Transverse colon (tissue), 4 donors: ENCODE data around the gene EFCAB11. TPM values are rescaled to one million over a fixed set of nuclear protein-coding genes. Genes with fewer than 3 reads are reported as not detected.

Experiments
- DNase-seq: peaks from one replicate; pipeline ENCODE4 v3.0.0-alpha.2; 2019
- H3K27ac ChIP-seq, 4 donors: fragments of 200-600 bp; sonication (generic); 2 replicates each; pipeline ENCODE4 v1.5.1; 2016 to 2018; ENCODE audit warnings: inconsistent platforms in 4 of 4
- H3K27me3 ChIP-seq: fragments of 200-600 bp; sonication (generic); 2 replicates; pipeline ENCODE4 v1.5.1; 2017; ENCODE audit warnings: inconsistent platforms
- H3K36me3 ChIP-seq, 4 donors: fragments of 200-600 bp; sonication (generic); 2 replicates each; pipeline ENCODE4 v1.5.1; 2017 to 2019; ENCODE audit warnings: inconsistent platforms in 4 of 4
- H3K4me1 ChIP-seq, 4 donors: fragments of 200-600 bp; sonication (generic); 2 replicates each; pipeline ENCODE4 v1.5.1; 2017 to 2020; ENCODE audit warnings: inconsistent platforms in 4 of 4
- H3K4me3 ChIP-seq, 4 donors: fragments of 200-600 bp; sonication (generic); 1 replicate in 1 of 4; 2 replicates in 3 of 4; pipeline versions ENCODE4 v1.5.1 to v1.6.1; 2017 to 2019; ENCODE audit warnings: inconsistent platforms in 4 of 4
- H3K9me3 ChIP-seq, 2 donors: fragments of 200-600 bp; sonication (generic); 2 replicates each; pipeline ENCODE4 v1.5.1; 2017 to 2019; ENCODE audit warnings: inconsistent platforms in 2 of 2
- CTCF ChIP-seq, 5 experiments: fragments of 200-600 bp in 3 of 5; fragments of 450-650 bp in 2 of 5; sonication (generic) in 3 of 5; IDR thresholded peaks; 1 replicate in 2 of 5; 2 replicates in 3 of 5; pipeline ENCODE4 v1.5.1; 2016 to 2017; ENCODE audit warnings: antibody characterized with exemption in 5 of 5, inconsistent platforms in 3 of 5, mild to moderate bottlenecking in 2 of 5, moderate library complexity in 1 of 5
- EP300 ChIP-seq: sonication (generic); formaldehyde crosslinking; IDR thresholded peaks from one replicate; pipeline ENCODE4 v1.6.1; 2017; ENCODE audit warnings: antibody characterized with exemption, low read depth
- POLR2A ChIP-seq: fragments of 450-650 bp; IDR thresholded peaks from one replicate; pipeline ENCODE4 v1.6.1; 2016; ENCODE audit warnings: antibody characterized with exemption, mild to moderate bottlenecking, moderate library complexity
- POLR2AphosphoS5 ChIP-seq, 3 donors: sonication (generic); formaldehyde crosslinking; IDR thresholded peaks; one replicate each; pipeline ENCODE4 v1.6.1; 2016; ENCODE audit warnings: antibody characterized with exemption in 3 of 3
- WGBS, 2 donors: methylation state at CpG; one replicate each; pipeline ENCODE4 v1.1.5; 2018; ENCODE audit warnings: low coverage in 1 of 2; 5-methylcytosine and 5-hydroxymethylcytosine counted together
- in situ Hi-C, 4 donors: fragments of 200-750 bp; cut with MboI; loops; one replicate each; pipeline versions ENCODE4 v1.15.0 to v1.15.1; 2017; ENCODE audit warnings: low sequenced_read_pairs in 3 of 4, low pct_ligation_motif_present in 1 of 4, low pct_unique_long_range_greater_than_20kb in 1 of 4
- intact Hi-C: fragments of 100-400 bp; cut with DNase I; formaldehyde crosslinking; loops from one replicate; pipeline ENCODE4 v1.15.1; 2023; ENCODE audit warnings: low total_unique reads
- total RNA-seq, 4 donors: library from RNA; depleted of rRNA; stranded (reverse); fragments of >200 nt; gene quantifications; one replicate each; pipeline ENCODE4 v1.1.0, GENCODE V29; 2016

Gene EFCAB11
- total RNA-seq, 4 donors from 2014 or later: 6.0 to 6.7 TPM; not detected in 2

- DNase-seq: no peak
- in situ Hi-C loops: no loop called here
- H3K9me3 ChIP-seq: no peaks in the 10 kb centered on the region
- TF ChIP-seq CTCF (IDR thresholded peaks at IDR 0.05) (no peak), EP300 (no peak), POLR2AphosphoS5 (IDR thresholded peaks at IDR 0.05) (no peak), POLR2A (no peak)
- no peak overlapping the region for H3K4me3 ChIP-seq
- H3K27ac ChIP-seq: no peak overlapping the region
- intact Hi-C loops: no loop called here
- WGBS, 2 donors: 64 to 74% methylated on average over 3 of the region's 3 CpGs
- no peaks in the 10 kb centered on the region for H3K27me3 ChIP-seq
- H3K4me1 ChIP-seq: no peaks in the 10 kb centered on the region
- H3K36me3 ChIP-seq: no peaks in the 10 kb centered on the region
Observed at GRCh38 chr14:89833120-89833532, 121.4 kb downstream of the EFCAB11 start.

DNA sequence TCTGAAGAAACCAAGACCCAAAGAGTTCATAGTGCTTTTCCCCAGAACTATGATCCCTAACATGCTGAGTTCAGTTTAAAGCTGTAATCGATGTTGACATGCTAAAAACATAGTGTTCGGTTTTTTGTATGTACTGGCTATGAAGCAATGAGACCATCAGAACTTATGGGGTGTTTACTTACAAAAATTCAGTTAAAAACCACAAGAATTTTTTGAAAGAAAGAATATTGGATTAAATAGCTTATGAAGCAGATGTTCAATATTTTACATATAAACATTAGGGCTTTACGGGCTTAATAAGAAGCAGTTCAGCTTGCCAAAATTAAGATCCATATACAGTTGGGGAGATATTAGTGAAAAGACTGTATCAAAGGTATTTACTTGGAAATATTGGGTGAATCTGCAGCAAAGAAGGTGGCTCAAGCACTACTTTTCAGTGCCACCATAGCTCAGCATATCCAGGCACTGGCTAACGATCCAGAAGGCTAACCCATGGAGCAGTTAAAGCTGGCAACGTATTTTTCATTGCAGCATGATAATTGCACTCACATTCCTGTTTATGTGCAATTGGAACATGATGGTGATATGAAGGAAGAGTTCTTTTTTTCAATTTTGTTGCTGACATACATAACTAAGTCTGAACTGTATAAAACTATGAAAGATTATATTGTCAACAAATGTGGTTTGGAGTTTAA lies 125.9 kb downstream of the EFCAB11 start:
- H3K4me3 ChIP-seq: no peak overlapping the region
- TF ChIP-seq POLR2A: no peak
- TF ChIP-seq POLR2AphosphoS5 (IDR thresholded peaks at IDR 0.05): no peak
- TF ChIP-seq EP300: no peak
- TF ChIP-seq CTCF (IDR thresholded peaks at IDR 0.05): no peak
- WGBS, 2 donors: 75 to 86% methylated on average over 4 to 5 of the region's 5 CpGs
- no peak for DNase-seq
- no peaks in the 10 kb centered on the region for H3K27me3 ChIP-seq
- no peak overlapping the region for H3K27ac ChIP-seq
- intact Hi-C loops: no loop called here
- peaks cover 0 to 3% (median 0%) of the 10 kb centered on the region in 4 donors for H3K4me1 ChIP-seq
- in situ Hi-C loops: no loop called here
- peaks cover 5 to 8% of the 10 kb centered on the region in 2 donors for H3K9me3 ChIP-seq
- no peaks in the 10 kb centered on the region for H3K36me3 ChIP-seq

GRCh38 chr14:89827265-89827664 lies 127.3 kb downstream of the EFCAB11 start:
- no peak for TF ChIP-seq CTCF (IDR thresholded peaks at IDR 0.05)
- no peak for TF ChIP-seq POLR2AphosphoS5 (IDR thresholded peaks at IDR 0.05)
- no peak for TF ChIP-seq POLR2A
- TF ChIP-seq EP300: no peak
- WGBS, 2 donors: 79 to 90% methylated on average over 2 to 7 of the region's 7 CpGs
- Histone ChIP-seq H3K27me3 (no peaks in the 10 kb centered on the region), H3K36me3 (no peaks in the 10 kb centered on the region), H3K4me3 (no peak overlapping the region), H3K9me3 (peaks cover 12 to 13% of the 10 kb centered on the region in 2 donors), H3K4me1 (peaks cover 0 to 3% (median 0%) of the 10 kb centered on the region in 4 donors), H3K27ac (no peak overlapping the region)
- intact Hi-C loops: no loop called here
- in situ Hi-C loops: no loop called here
- no peak for DNase-seq

GRCh38 chr14:89826596-89826995 lies 127.9 kb downstream of the EFCAB11 start:
- WGBS, 2 donors: 83 to 86% methylated on average over 3 of the region's 3 CpGs
- no peaks in the 10 kb centered on the region for H3K36me3 ChIP-seq
- H3K4me3 ChIP-seq: no peak overlapping the region
- H3K9me3 ChIP-seq: peaks cover 12 to 13% of the 10 kb centered on the region in 2 donors
- no peaks in the 10 kb centered on the region for H3K27me3 ChIP-seq
- in situ Hi-C loops (no loop called here), intact Hi-C loops (no loop called here)
- H3K27ac ChIP-seq: no peak overlapping the region
- no peak for TF ChIP-seq CTCF (IDR thresholded peaks at IDR 0.05)
- no peak for TF ChIP-seq POLR2A
- TF ChIP-seq POLR2AphosphoS5 (IDR thresholded peaks at IDR 0.05): no peak
- no peak for TF ChIP-seq EP300
- DNase-seq: no peak
- H3K4me1 ChIP-seq: peaks cover 0 to 3% (median 0%) of the 10 kb centered on the region in 4 donors
